ENCODE results near the gene FAM131C.

- no peak for TF ChIP-seq CTCF (IDR thresholded peaks at IDR 0.05)
- no peak for TF ChIP-seq POLR2A (IDR thresholded peaks at IDR 0.05)
Observed at GRCh38 chr1:16018749-16019643, 54.5 kb downstream of the FAM131C start.
